K562 (cell line): ENCODE data around the gene TBXAS1. TPM values are rescaled to one million over a fixed set of nuclear protein-coding genes. Genes with fewer than 3 reads are reported as not detected.

ENCODE experiments used
- CHD1 ChIP-seq: fragments of 200-600 bp; sonication (generic); IDR thresholded peaks from one replicate; pipeline ENCODE4 v1.6.1; 2012; ENCODE audit warnings: mild to moderate bottlenecking, moderate library complexity, low read length, inconsistent platforms
- GABPA ChIP-seq: fragments of 200-800 bp; sonication (Bioruptor generic); conservative IDR thresholded peaks from 2 replicates; pipeline ENCODE4 v1.6.1; 2016; ENCODE audit warnings: low read depth, missing genetic modification characterization, missing compliant biosample characterization
- NFE2 ChIP-seq: IDR thresholded peaks from 2 replicates; pipeline ENCODE4 v1.6.1; 2014; ENCODE audit warnings: antibody characterized with exemption, low read depth
- STAG1 ChIP-seq: sonication (generic); formaldehyde crosslinking; IDR thresholded peaks from 2 replicates; pipeline ENCODE4 v1.5.0; 2020; ENCODE audit warnings: missing genetic modification reagents, borderline replicate concordance
- U2AF1 ChIP-seq: fragments of 200-400 bp; formaldehyde crosslinking; optimal IDR thresholded peaks from 2 replicates; pipeline ENCODE3; 2017; ENCODE audit warnings: mild to moderate bottlenecking, low read depth, low read length, moderate library complexity
- ZKSCAN8 ChIP-seq: fragments of 200-800 bp; sonication (Bioruptor generic); IDR thresholded peaks from 2 replicates; pipeline ENCODE4 v1.6.1; 2016; ENCODE audit warnings: missing genetic modification characterization, missing compliant biosample characterization
- polyA plus RNA-seq, 8 experiments: library from polyadenylated mRNA; depleted of rRNA in 4 of 8; stranded (reverse) in 5 of 8; unstranded in 3 of 8; fragments of >200 nt; fragmentation: Nextera tagmentation in 2 of 8; fragmentation: Illumina TruSeq in 1 of 8; extraction: Ambion mirVana in 2 of 8; extraction: Trizol in 1 of 8; gene quantifications; 2 replicates each; pipeline versions ENCODE4 v1.2.1 to v1.2.3, GENCODE V29; 2011 to 2014; ENCODE audit warnings: inconsistent platforms in 1 of 8, missing spikeins in 1 of 8
- total RNA-seq, 7 experiments: library from RNA; depleted of rRNA in 6 of 7; stranded (reverse); fragments of >200 nt in 6 of 7; fragmentation: Illumina TruSeq in 2 of 7; extraction: Trizol in 2 of 7; gene quantifications; 2 replicates each; pipeline versions ENCODE4 v1.2.1 to v1.2.3, GENCODE V29; 2011 to 2021; ENCODE audit warnings: low replicate concordance in 1 of 7
- TF ChIP-seq, protein P1 (sequence below): sonication (generic); formaldehyde crosslinking; IDR thresholded peaks from 2 replicates; pipeline ENCODE4 v1.8.0; 2023; ENCODE audit warnings: missing genetic modification reagents, mild to moderate bottlenecking, borderline replicate concordance
- TF ChIP-seq, protein P2 (sequence below): fragments of 250-450 bp; sonication (Bioruptor Pico); IDR thresholded peaks from 2 replicates; pipeline ENCODE4 v1.4.0; 2020; ENCODE audit warnings: mild to moderate bottlenecking

The TBXAS1 gene
- total and polyA plus RNA-seq, 9 of the 15 experiments (the other 6 are each of a cell fraction or from before 2014, with no cell fraction given): 1.1 to 8.3 (median 1.9) TPM

DNA sequence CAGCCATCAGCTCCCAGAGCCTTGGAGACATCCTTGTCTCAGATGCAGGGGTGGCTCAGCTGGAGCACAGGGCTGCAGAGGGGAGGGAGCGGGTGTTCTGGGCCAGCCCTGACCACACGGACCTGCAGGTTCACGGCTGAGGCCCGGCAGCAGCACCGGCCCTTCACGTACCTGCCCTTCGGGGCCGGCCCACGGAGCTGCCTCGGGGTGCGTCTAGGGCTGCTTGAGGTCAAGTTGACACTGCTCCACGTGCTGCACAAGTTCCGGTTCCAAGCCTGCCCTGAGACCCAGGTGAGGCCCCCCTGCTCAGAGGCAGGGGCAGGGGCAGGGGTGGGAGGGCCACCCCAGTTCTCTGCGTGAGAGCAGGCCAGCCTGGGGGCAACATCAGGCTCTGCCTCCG is 188.5 kb downstream of the TBXAS1 start (continued):
- TF ChIP-seq, protein P1, sequence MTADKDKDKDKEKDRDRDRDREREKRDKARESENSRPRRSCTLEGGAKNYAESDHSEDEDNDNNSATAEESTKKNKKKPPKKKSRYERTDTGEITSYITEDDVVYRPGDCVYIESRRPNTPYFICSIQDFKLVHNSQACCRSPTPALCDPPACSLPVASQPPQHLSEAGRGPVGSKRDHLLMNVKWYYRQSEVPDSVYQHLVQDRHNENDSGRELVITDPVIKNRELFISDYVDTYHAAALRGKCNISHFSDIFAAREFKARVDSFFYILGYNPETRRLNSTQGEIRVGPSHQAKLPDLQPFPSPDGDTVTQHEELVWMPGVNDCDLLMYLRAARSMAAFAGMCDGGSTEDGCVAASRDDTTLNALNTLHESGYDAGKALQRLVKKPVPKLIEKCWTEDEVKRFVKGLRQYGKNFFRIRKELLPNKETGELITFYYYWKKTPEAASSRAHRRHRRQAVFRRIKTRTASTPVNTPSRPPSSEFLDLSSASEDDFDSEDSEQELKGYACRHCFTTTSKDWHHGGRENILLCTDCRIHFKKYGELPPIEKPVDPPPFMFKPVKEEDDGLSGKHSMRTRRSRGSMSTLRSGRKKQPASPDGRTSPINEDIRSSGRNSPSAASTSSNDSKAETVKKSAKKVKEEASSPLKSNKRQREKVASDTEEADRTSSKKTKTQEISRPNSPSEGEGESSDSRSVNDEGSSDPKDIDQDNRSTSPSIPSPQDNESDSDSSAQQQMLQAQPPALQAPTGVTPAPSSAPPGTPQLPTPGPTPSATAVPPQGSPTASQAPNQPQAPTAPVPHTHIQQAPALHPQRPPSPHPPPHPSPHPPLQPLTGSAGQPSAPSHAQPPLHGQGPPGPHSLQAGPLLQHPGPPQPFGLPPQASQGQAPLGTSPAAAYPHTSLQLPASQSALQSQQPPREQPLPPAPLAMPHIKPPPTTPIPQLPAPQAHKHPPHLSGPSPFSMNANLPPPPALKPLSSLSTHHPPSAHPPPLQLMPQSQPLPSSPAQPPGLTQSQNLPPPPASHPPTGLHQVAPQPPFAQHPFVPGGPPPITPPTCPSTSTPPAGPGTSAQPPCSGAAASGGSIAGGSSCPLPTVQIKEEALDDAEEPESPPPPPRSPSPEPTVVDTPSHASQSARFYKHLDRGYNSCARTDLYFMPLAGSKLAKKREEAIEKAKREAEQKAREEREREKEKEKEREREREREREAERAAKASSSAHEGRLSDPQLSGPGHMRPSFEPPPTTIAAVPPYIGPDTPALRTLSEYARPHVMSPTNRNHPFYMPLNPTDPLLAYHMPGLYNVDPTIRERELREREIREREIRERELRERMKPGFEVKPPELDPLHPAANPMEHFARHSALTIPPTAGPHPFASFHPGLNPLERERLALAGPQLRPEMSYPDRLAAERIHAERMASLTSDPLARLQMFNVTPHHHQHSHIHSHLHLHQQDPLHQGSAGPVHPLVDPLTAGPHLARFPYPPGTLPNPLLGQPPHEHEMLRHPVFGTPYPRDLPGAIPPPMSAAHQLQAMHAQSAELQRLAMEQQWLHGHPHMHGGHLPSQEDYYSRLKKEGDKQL (CRISPR knock-in tag): peak; percentile 43; the same call in 1 of the 2 replicates
- TF ChIP-seq NFE2 (no peak), CHD1 (no peak), ZKSCAN8 (no peak), STAG1 (0 out of 2 replicates have a peak, but pooled peaks have one; percentile 5), GABPA (tag) (no peak), U2AF1 (no peak)
- TF ChIP-seq, protein P2, sequence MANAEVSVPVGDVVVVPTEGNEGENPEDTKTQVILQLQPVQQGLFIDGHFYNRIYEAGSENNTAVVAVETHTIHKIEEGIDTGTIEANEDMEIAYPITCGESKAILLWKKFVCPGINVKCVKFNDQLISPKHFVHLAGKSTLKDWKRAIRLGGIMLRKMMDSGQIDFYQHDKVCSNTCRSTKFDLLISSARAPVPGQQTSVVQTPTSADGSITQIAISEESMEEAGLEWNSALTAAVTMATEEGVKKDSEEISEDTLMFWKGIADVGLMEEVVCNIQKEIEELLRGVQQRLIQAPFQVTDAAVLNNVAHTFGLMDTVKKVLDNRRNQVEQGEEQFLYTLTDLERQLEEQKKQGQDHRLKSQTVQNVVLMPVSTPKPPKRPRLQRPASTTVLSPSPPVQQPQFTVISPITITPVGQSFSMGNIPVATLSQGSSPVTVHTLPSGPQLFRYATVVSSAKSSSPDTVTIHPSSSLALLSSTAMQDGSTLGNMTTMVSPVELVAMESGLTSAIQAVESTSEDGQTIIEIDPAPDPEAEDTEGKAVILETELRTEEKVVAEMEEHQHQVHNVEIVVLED (CRISPR knock-in tag): no peak
